SK-N-SH (cell line): Measurements from ENCODE around the gene ADCYAP1R1. TPM values are rescaled to one million over a fixed set of nuclear protein-coding genes. Genes with fewer than 3 reads are reported as not detected.

Source experiments
- CTCF ChIA-PET: fragments of 300-600, 350-600 bp; formaldehyde crosslinking; extraction: SDS; loops from one replicate; lab custom pipeline; 2021; lab: Yijun Ruan, JAX
- POLR2A ChIA-PET: fragments of 350-600 bp; sonication (Branson Sonifier 250); formaldehyde crosslinking; extraction: SDS; loops from one replicate; lab custom pipeline; 2020; ENCODE audit warnings: antibody characterized with exemption, inconsistent platforms; lab: Yijun Ruan, JAX
- DNase-seq: peaks from one replicate; pipeline ENCODE4 v3.0.0; 2012
- H2AFZ ChIP-seq: fragments of 200-600 bp; sonication (generic); 2 replicates; pipeline ENCODE4 v1.8.1; 2016; ENCODE audit warnings: antibody characterized with exemption, mild to moderate bottlenecking, low read depth
- H3F3A ChIP-seq: fragments of 200-600 bp; sonication (generic); replicated peaks from 2 replicates; pipeline ENCODE3; 2016; ENCODE audit warnings: antibody characterized with exemption, mild to moderate bottlenecking; ENCODE audit not compliant: insufficient read depth
- H3K27ac ChIP-seq, 2 experiments: fragments of 200-500 bp in 1 of 2; fragments of 200-600 bp in 1 of 2; sonication (Bioruptor generic) in 1 of 2; sonication (generic), shearing (Covaris generic) in 1 of 2; 2 replicates each; pipeline versions ENCODE4 v1.5.1 to v1.6.1; 2014 to 2016; ENCODE audit warnings: low read depth in 2 of 2, inconsistent platforms in 1 of 2, low read length in 1 of 2, mild to moderate bottlenecking in 1 of 2, mixed read lengths in 1 of 2
- H3K27me3 ChIP-seq: fragments of 200-600 bp; sonication (generic), shearing (Covaris generic); 2 replicates; pipeline ENCODE4 v1.6.1; 2016; ENCODE audit warnings: mixed run types; ENCODE audit not compliant: insufficient read depth
- H3K36me3 ChIP-seq, 2 experiments: fragments of 200-500 bp in 1 of 2; fragments of 200-600 bp in 1 of 2; sonication (Bioruptor generic) in 1 of 2; sonication (generic) in 1 of 2; replicated peaks in 1 of 2; 2 replicates each; pipeline versions ENCODE3 to v1.5.1; 2014 to 2016; ENCODE audit warnings: low read length in 1 of 2, mild to moderate bottlenecking in 1 of 2; ENCODE audit not compliant: insufficient read depth in 2 of 2, control insufficient read depth in 1 of 2
- H3K4me1 ChIP-seq, 2 experiments: fragments of 200-500 bp in 1 of 2; fragments of 200-600 bp in 1 of 2; sonication (Bioruptor generic) in 1 of 2; sonication (generic), shearing (Covaris generic) in 1 of 2; 2 replicates each; pipeline versions ENCODE4 v1.5.1 to v1.6.1; 2014 to 2016; ENCODE audit warnings: low read depth in 1 of 2, low read length in 1 of 2, mixed run types in 1 of 2; ENCODE audit not compliant: insufficient read depth in 2 of 2, control insufficient read depth in 1 of 2
- H3K4me2 ChIP-seq: fragments of 200-600 bp; sonication (generic), shearing (Covaris generic); 2 replicates; pipeline ENCODE4 v1.6.1; 2017; ENCODE audit warnings: mixed run types
- H3K4me3 ChIP-seq, 2 experiments: fragments of 200-500 bp in 1 of 2; fragments of 200-600 bp in 1 of 2; sonication (Bioruptor generic) in 1 of 2; sonication (generic), shearing (Covaris generic) in 1 of 2; 2 replicates each; pipeline versions ENCODE4 v1.5.1 to v1.8.1; 2014 to 2016; ENCODE audit warnings: low read depth in 2 of 2, inconsistent platforms in 1 of 2, low read length in 1 of 2, mild to moderate bottlenecking in 1 of 2, mixed read lengths in 1 of 2, moderate library complexity in 1 of 2
- H3K79me2 ChIP-seq: fragments of 200-600 bp; sonication (generic); 2 replicates; pipeline ENCODE4 v1.8.1; 2017; ENCODE audit warnings: mild to moderate bottlenecking; ENCODE audit not compliant: insufficient read depth
- H3K9ac ChIP-seq: fragments of 200-600 bp; sonication (generic); 2 replicates; pipeline ENCODE4 v1.6.1; 2017; ENCODE audit warnings: mixed run types
- H3K9me2 ChIP-seq: fragments of 200-600 bp; sonication (generic); 2 replicates; pipeline ENCODE4 v1.6.1; 2017; ENCODE audit warnings: mixed run types
- H3K9me3 ChIP-seq: fragments of 200-600 bp; sonication (generic); 2 replicates; pipeline ENCODE4 v1.6.1; 2017; ENCODE audit warnings: mixed run types, mild to moderate bottlenecking, moderate library complexity
- H4K20me1 ChIP-seq: fragments of 200-600 bp; sonication (generic); 2 replicates; pipeline ENCODE4 v1.6.1; 2017; ENCODE audit warnings: mild to moderate bottlenecking, mixed run types; ENCODE audit not compliant: insufficient read depth
- ELF1 ChIP-seq: IDR thresholded peaks from 2 replicates; pipeline ENCODE4 v1.4.0; 2012
- FOXJ3 ChIP-seq: sonication (generic); formaldehyde crosslinking; IDR thresholded peaks from 2 replicates; pipeline ENCODE4 v1.5.1; 2020; ENCODE audit warnings: mild to moderate bottlenecking, missing genetic modification reagents
- FOXM1 ChIP-seq: IDR thresholded peaks from 2 replicates; pipeline ENCODE4 v1.4.0; 2012; ENCODE audit warnings: low read depth, mild to moderate bottlenecking
- MXI1 ChIP-seq: IDR thresholded peaks from 2 replicates; pipeline ENCODE4 v1.6.1; 2012; ENCODE audit warnings: mild to moderate bottlenecking, low read depth, low read length, improper control_type of control experiment
- POLR2AphosphoS5 ChIP-seq: IDR thresholded peaks from 2 replicates; pipeline ENCODE4 v1.6.1; 2012; ENCODE audit warnings: low read depth, low read length
- RCOR1 ChIP-seq: fragments of 150-350 bp; IDR thresholded peaks from 2 replicates; pipeline ENCODE4 v1.6.1; 2017; ENCODE audit warnings: antibody characterized with exemption, low read length
- TEAD4 ChIP-seq: IDR thresholded peaks from 2 replicates; pipeline ENCODE4 v1.4.0; 2012; ENCODE audit warnings: mild to moderate bottlenecking, borderline replicate concordance; ENCODE audit not compliant: insufficient read depth
- WGBS: methylation state at CpG from one replicate; pipeline ENCODE4 v1.1.6; 2017; ENCODE audit warnings: low lambda C conversion rate; 5-methylcytosine and 5-hydroxymethylcytosine counted together
- polyA plus RNA-seq, 3 experiments: library from polyadenylated mRNA; depleted of rRNA; stranded (reverse); fragments of >200 nt; gene quantifications; 2 replicates each; pipeline ENCODE4 v1.2.3, GENCODE V29; 2012
- TF ChIP-seq, protein P1 (sequence below): IDR thresholded peaks from 2 replicates; pipeline ENCODE4 v1.6.1; 2012; ENCODE audit warnings: mild to moderate bottlenecking, low read depth, low read length, moderate library complexity
- TF ChIP-seq, protein P2 (sequence below): fragments of 200-600 bp; sonication (generic); IDR thresholded peaks from 2 replicates; pipeline ENCODE4 v1.6.1; 2017; ENCODE audit warnings: antibody characterized with exemption, mild to moderate bottlenecking, moderate library complexity
- TF ChIP-seq, protein P3 (sequence below): IDR thresholded peaks from 2 replicates; pipeline ENCODE4 v1.4.0; 2012; ENCODE audit warnings: low read depth, borderline replicate concordance
- TF ChIP-seq, protein P4 (sequence below): fragments of 150-350 bp; IDR thresholded peaks from 2 replicates; pipeline ENCODE4 v1.6.1; 2016; ENCODE audit warnings: mild to moderate bottlenecking, low read depth, low read length
- TF ChIP-seq, protein P5 (sequence below): IDR thresholded peaks from 2 replicates; pipeline ENCODE4; 2012

The ADCYAP1R1 gene
- polyA plus RNA-seq, 1 of the 3 experiments (the other 2 are of a cell fraction), result 0.08 TPM

DNA sequence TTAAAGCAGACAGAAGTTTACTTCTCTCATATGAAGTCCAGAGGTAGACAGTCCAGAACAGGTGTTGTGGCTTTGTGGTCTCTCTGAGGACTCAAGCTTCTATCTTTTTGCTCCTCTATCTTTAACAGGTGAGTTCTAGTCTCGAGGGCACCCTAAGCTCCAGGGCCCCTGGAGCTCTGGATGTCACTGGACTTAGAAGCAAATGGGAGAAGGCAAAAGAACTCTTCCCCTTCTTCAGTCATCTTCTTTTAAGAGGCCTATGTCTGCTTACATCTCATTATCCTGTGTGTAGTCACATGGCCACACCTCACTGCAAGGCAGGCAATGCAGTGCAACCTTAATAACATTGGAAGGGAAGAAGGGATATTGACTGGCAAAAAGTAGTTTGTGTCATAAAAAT lies 61.6 kb downstream of the ADCYAP1R1 start:
- 0% methylated on average over 1 of the region's 1 CpG for whole genome bisulfite sequencing

DNA sequence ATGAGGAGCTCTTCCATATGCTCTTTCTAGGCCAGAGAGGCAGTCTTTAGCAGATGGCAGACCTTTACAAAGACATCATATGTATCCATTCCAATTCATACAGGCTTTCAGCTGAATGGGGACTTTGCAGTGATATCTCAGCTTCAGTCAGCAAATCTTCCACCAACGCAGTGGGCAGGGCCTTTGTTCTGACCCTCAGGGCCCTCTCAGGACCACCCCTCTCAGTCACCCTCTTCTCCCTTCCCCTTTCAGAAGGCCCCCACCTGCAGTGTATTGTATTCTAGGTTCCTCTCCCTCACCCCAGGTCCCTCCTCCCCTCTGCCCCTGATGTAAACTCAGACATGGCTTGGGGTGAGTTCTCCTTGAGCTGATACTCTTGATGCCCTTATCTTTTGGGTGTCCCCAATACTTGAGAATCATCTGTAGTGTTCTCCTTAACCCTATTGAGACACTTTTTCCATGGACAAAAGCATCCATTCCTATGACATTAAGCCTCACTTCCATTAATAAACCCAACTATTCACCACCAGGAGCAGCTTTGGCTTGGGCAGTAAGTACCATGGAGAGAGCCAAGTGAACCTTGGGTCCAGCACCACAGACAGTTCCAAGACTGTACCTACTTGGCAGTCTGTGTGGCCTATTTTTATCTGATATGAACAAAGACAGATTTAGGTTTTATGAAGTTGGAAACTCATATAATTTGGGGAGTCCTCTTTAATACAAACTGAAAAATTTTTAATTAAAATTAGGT lies 62.7 kb downstream of the ADCYAP1R1 start:
- POLR2A ChIA-PET, result no interaction called here
- Histone ChIP-seq H3K4me2 (no peak overlapping the region), H3K36me3 (no peaks in the 10 kb centered on the region), H3K9me2 (no peaks in the 10 kb centered on the region), H3K4me3 (no peak overlapping the region), H3K4me1 (peaks cover 0 to 3% of the 10 kb centered on the region in 2 experiments; a peak in 2 of 4 replicates), H3K79me2 (no peaks in the 10 kb centered on the region), H4K20me1 (no peaks in the 10 kb centered on the region; the same call in 1 of the 2 replicates), H3K9me3 (no peaks in the 10 kb centered on the region), H3K9ac (no peak overlapping the region), H2AFZ (no peak overlapping the region), H3K27me3 (peaks cover 1% of the 10 kb centered on the region), H3F3A (no peaks in the 10 kb centered on the region), H3K27ac (no peak overlapping the region)
- DNase-seq, result no peak
- WGBS, result 20% methylated on average over 1 of the region's 1 CpG
- peak; percentile 54; the same call in 1 of the 2 replicates for TF ChIP-seq RCOR1
- TF ChIP-seq, protein P1, sequence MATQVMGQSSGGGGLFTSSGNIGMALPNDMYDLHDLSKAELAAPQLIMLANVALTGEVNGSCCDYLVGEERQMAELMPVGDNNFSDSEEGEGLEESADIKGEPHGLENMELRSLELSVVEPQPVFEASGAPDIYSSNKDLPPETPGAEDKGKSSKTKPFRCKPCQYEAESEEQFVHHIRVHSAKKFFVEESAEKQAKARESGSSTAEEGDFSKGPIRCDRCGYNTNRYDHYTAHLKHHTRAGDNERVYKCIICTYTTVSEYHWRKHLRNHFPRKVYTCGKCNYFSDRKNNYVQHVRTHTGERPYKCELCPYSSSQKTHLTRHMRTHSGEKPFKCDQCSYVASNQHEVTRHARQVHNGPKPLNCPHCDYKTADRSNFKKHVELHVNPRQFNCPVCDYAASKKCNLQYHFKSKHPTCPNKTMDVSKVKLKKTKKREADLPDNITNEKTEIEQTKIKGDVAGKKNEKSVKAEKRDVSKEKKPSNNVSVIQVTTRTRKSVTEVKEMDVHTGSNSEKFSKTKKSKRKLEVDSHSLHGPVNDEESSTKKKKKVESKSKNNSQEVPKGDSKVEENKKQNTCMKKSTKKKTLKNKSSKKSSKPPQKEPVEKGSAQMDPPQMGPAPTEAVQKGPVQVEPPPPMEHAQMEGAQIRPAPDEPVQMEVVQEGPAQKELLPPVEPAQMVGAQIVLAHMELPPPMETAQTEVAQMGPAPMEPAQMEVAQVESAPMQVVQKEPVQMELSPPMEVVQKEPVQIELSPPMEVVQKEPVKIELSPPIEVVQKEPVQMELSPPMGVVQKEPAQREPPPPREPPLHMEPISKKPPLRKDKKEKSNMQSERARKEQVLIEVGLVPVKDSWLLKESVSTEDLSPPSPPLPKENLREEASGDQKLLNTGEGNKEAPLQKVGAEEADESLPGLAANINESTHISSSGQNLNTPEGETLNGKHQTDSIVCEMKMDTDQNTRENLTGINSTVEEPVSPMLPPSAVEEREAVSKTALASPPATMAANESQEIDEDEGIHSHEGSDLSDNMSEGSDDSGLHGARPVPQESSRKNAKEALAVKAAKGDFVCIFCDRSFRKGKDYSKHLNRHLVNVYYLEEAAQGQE, result peak; percentile 100
- TF ChIP-seq, protein P2, sequence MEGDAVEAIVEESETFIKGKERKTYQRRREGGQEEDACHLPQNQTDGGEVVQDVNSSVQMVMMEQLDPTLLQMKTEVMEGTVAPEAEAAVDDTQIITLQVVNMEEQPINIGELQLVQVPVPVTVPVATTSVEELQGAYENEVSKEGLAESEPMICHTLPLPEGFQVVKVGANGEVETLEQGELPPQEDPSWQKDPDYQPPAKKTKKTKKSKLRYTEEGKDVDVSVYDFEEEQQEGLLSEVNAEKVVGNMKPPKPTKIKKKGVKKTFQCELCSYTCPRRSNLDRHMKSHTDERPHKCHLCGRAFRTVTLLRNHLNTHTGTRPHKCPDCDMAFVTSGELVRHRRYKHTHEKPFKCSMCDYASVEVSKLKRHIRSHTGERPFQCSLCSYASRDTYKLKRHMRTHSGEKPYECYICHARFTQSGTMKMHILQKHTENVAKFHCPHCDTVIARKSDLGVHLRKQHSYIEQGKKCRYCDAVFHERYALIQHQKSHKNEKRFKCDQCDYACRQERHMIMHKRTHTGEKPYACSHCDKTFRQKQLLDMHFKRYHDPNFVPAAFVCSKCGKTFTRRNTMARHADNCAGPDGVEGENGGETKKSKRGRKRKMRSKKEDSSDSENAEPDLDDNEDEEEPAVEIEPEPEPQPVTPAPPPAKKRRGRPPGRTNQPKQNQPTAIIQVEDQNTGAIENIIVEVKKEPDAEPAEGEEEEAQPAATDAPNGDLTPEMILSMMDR, result 0 out of 2 replicates have a peak, but pooled peaks have one; percentile 12
- TF ChIP-seq, protein P3, sequence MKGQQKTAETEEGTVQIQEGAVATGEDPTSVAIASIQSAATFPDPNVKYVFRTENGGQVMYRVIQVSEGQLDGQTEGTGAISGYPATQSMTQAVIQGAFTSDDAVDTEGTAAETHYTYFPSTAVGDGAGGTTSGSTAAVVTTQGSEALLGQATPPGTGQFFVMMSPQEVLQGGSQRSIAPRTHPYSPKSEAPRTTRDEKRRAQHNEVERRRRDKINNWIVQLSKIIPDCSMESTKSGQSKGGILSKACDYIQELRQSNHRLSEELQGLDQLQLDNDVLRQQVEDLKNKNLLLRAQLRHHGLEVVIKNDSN, result no peak
- CTCF ChIA-PET, result interaction anchor here (1.1 to 24.6 kb wide), 6 partner anchors 8 to 176 kb away, joined by 4 to 344 read pairs (median 5); no protein-coding TSS in a partner anchor

More for the DNA sequence above, 61.6 kb downstream of the ADCYAP1R1 start:
- H3K4me2 ChIP-seq, result no peak overlapping the region
- peaks cover 9% of the 10 kb centered on the region; the same call in 1 of the 2 replicates for H3K27me3 ChIP-seq
- no peaks in the 10 kb centered on the region for H3K36me3 ChIP-seq
- H3K9ac ChIP-seq, result no peak overlapping the region
- TF ChIP-seq, protein P4, sequence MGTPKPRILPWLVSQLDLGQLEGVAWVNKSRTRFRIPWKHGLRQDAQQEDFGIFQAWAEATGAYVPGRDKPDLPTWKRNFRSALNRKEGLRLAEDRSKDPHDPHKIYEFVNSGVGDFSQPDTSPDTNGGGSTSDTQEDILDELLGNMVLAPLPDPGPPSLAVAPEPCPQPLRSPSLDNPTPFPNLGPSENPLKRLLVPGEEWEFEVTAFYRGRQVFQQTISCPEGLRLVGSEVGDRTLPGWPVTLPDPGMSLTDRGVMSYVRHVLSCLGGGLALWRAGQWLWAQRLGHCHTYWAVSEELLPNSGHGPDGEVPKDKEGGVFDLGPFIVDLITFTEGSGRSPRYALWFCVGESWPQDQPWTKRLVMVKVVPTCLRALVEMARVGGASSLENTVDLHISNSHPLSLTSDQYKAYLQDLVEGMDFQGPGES, result no peak
- no peak for TF ChIP-seq ELF1
- TF ChIP-seq POLR2AphosphoS5, result no peak
- TF ChIP-seq, protein P3, result no peak
- no peak for TF ChIP-seq MXI1
- TF ChIP-seq RCOR1, result no peak
- TF ChIP-seq, protein P5, sequence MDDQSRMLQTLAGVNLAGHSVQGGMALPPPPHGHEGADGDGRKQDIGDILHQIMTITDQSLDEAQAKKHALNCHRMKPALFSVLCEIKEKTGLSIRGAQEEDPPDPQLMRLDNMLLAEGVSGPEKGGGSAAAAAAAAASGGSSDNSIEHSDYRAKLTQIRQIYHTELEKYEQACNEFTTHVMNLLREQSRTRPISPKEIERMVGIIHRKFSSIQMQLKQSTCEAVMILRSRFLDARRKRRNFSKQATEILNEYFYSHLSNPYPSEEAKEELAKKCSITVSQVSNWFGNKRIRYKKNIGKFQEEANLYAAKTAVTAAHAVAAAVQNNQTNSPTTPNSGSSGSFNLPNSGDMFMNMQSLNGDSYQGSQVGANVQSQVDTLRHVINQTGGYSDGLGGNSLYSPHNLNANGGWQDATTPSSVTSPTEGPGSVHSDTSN, result no peak
- no peak for TF ChIP-seq FOXJ3 (CRISPR knock-in tag)
- no peak for TF ChIP-seq TEAD4
- TF ChIP-seq FOXM1, result no peak
- H3F3A ChIP-seq, result no peaks in the 10 kb centered on the region
- H3K79me2 ChIP-seq, result no peaks in the 10 kb centered on the region
- no peaks in the 10 kb centered on the region; the same call in 1 of the 2 replicates for H4K20me1 ChIP-seq
- no peak overlapping the region for H3K27ac ChIP-seq
- ChIA-PET POLR2A (no interaction called here), CTCF (interaction anchor here (22.3 to 24.6 kb wide), 2 partner anchors 10 to 127 kb away, joined by 199 to 344 read pairs; no protein-coding TSS in a partner anchor)
- DNase-seq, result no peak
- no peak overlapping the region for H2AFZ ChIP-seq
- H3K4me3 ChIP-seq, result no peak overlapping the region
- peaks cover 0 to 3% of the 10 kb centered on the region in 2 experiments; a peak in 2 of 4 replicates for H3K4me1 ChIP-seq
- no peaks in the 10 kb centered on the region for H3K9me3 ChIP-seq
- no peaks in the 10 kb centered on the region for H3K9me2 ChIP-seq
